ENCODE measurements around the gene SLC6A16. TPM values are rescaled to one million over a fixed set of nuclear protein-coding genes. Genes with fewer than 3 reads are reported as not detected.
"Not testable (repeated sequence)": the region's sequence is repeated elsewhere in the genome, so short reads cannot be mapped to it uniquely, and the experiment has no call there.

Gene SLC6A16
- 0.85 TPM for total RNA-seq

GRCh38 chr19:49324801-49325576 is at the start of gene SLC6A16:
TSS of gene SLC6A16 (minus strand) at chr19:49325191. CDS start at chr19:49311347, 13,844 bp downstream.
- H3K27me3 ChIP-seq = no peaks in the 10 kb centered on the region
- peaks cover 0 to 24% of the 10 kb centered on the region in 2 donors for H3K9me3 ChIP-seq
- H3K27ac ChIP-seq = no peak within 1 kb of the TSS
- no peaks in the 10 kb centered on the region for H3K4me1 ChIP-seq
- H3K36me3 ChIP-seq = peaks cover 0 to 10% of the 10 kb centered on the region in 2 donors
- H3K4me3 ChIP-seq = no peak within 1 kb of the TSS
- no peak for TF ChIP-seq CTCF (IDR thresholded peaks at IDR 0.05)
- no peak for DNase-seq (ENCODE audit: low spot score in 2 of 2)
- intact Hi-C loops (cut with DNase I) = no loop called here

DNA sequence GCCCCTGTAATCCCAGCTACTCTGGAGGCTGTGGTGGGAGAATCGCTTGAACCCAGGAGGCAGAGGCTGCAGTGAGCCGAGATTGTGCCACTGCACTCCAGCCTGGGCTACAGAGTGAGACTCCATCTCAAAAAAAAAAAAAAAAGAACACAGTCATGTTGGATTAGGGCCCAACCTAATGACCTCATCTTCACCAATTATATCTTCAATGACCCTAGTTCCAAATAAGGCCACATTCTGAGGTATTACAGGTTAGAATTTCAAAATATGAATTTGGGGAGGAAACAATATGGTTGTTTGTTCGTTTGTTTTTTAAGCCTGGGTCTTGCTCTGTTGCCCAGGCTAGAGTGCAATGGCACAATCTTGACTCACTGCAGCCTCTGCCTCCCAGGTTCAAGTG is 48.2 kb upstream of the SLC6A16 start:
- DNase-seq (ENCODE audit: low spot score in 2 of 2); H3K36me3 ChIP-seq; H3K4me1 ChIP-seq; intact Hi-C loops (cut with DNase I); H3K27me3 ChIP-seq; H3K27ac ChIP-seq; H3K4me3 ChIP-seq: not testable (repeated sequence)
- H3K9me3 ChIP-seq = peaks cover 6 to 21% of the 10 kb centered on the region in 2 donors

- DNase-seq (ENCODE audit: low spot score in 2 of 2) = no peak
- H3K9me3 ChIP-seq = peaks cover 6 to 22% of the 10 kb centered on the region in 2 donors
- no peak overlapping the region for H3K4me3 ChIP-seq
- H3K27ac ChIP-seq = no peak overlapping the region
- no peaks in the 10 kb centered on the region for H3K27me3 ChIP-seq
- TF ChIP-seq CTCF (IDR thresholded peaks at IDR 0.05) = no peak
- H3K4me1 ChIP-seq = no peaks in the 10 kb centered on the region
- no peaks in the 10 kb centered on the region for H3K36me3 ChIP-seq
- intact Hi-C loops (cut with DNase I) = no loop called here
Measured at GRCh38 chr19:49371184-49371583, 46.2 kb upstream of the SLC6A16 start.

DNA sequence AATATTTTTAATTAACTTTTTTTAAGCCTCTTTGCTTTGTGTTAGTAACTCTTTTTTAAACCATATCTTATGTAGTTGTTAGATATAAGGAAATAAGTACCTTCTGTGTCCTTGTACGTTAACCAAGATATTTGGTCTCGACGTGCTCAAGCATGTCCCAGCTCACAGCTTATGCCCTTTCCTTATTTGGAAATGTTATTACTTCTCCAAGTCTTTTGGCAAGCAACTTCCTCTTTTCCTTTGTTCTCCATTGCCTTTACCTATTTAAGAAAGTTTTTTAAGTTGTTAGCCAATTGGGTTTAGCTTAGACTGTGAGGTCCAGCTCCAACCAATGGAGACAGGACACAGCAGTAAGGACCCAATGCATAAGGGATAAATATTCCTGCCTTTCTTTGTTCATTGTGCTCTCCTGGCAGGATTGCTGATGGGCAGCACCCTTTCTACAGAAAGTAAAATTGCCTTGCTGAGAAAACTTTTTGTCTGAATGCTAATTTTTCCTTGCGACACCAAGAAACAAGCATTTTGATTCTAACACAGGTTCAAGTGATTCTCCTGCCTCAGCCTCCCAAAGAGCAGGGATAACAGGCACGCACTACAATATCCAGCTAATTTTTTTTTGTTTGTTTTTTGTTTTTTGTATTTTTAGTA is 43.8 kb upstream of the SLC6A16 start:
- no peak for TF ChIP-seq CTCF (IDR thresholded peaks at IDR 0.05)
- Histone ChIP-seq H3K27me3 (no peaks in the 10 kb centered on the region), H3K27ac (no peak overlapping the region), H3K4me1 (peaks cover 0 to under 1% of the 10 kb centered on the region in 2 donors), H3K4me3 (no peak overlapping the region), H3K9me3 (peaks cover 6 to 22% of the 10 kb centered on the region in 2 donors), H3K36me3 (no peaks in the 10 kb centered on the region)
- DNase-seq (ENCODE audit: low spot score in 2 of 2) = no peak
- intact Hi-C loops (cut with DNase I) = no loop called here

DNA sequence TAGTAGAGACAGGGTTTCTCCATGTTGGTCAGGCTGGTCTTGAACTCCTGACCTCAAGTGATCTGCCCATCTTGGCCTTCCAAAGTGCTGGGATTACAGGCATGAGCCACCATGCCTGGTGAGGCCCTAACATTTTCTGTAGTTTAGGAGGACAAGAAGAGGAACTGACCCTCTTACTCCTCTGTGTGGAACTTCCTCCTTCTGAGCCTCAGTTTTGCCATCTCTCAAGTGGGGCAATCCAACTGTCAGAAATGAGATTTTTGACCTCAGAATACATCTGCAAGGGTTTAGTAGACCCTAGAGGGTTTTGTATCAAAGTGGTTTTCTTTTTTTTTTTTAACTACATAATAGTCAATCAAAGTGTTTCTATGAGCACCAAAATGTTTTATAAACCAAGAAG is 41.1 kb upstream of the SLC6A16 start:
- DNase-seq (ENCODE audit: low spot score in 2 of 2) = no peak
- Histone ChIP-seq H3K27me3 (no peaks in the 10 kb centered on the region), H3K9me3 (peaks cover 6 to 22% of the 10 kb centered on the region in 2 donors), H3K4me3 (no peak overlapping the region), H3K4me1 (peaks cover 0 to 7% of the 10 kb centered on the region in 2 donors), H3K27ac (no peak overlapping the region), H3K36me3 (no peaks in the 10 kb centered on the region)
- TF ChIP-seq CTCF (IDR thresholded peaks at IDR 0.05) = no peak
- intact Hi-C loops (cut with DNase I) = no loop called here

All from ascending aorta (tissue), 2 donors.